ENCODE measurements around the gene EFL1. TPM values are rescaled to one million over a fixed set of nuclear protein-coding genes. Genes with fewer than 3 reads are reported as not detected.
"Not testable (repeated sequence)": the region's sequence is repeated elsewhere in the genome, so short reads cannot be mapped to it uniquely, and the experiment has no call there.

The EFL1 gene
- total and polyA plus RNA-seq, 2 donors (not counting 3 experiments of a cell fraction or from before 2014, with no cell fraction given): 6.6 to 21.9 TPM

DNA sequence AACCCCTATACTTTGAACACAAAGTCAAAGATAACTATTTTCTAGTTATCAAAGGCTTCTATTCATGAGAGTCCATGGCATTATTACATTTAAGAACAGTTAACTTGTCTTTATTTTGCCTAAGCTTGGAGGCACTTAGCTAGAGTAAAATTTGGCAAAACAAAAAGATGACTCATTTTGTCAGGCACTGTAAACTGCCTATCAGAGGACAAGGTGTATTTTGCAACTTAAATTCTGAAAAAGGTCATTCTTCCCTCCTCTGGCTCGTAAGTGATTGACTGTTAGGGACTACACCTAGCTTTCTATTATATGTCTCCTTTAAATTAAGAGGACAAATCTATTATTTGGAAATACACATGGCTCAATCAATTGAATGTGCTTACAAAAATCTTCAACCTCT lies 69.1 kb downstream of the EFL1 start:
- intact Hi-C loops (cut with micrococcal nuclease); DNase-seq (ENCODE audit: low read depth, low spot score); H3K9ac ChIP-seq (replicated peaks; ENCODE audit: extremely low read depth, insufficient read depth, low read length); H3K9me3 ChIP-seq (replicated peaks; ENCODE audit: control insufficient read depth, insufficient read depth, low read length); H3K27ac ChIP-seq (ENCODE audit: insufficient read depth, low read depth, low read length); H4K20me1 ChIP-seq (replicated peaks; ENCODE audit: control insufficient read depth, extremely low read depth, insufficient read depth, low read length); H3K4me1 ChIP-seq (ENCODE audit: control insufficient read depth, extremely low read depth, insufficient read depth, low read length); H3K4me2 ChIP-seq (ENCODE audit: insufficient read depth, low read length); H3K27me3 ChIP-seq (ENCODE audit: control insufficient read depth in 2 of 2, insufficient read depth in 2 of 2, low read length in 2 of 2); H3K9me1 ChIP-seq (replicated peaks; ENCODE audit: control insufficient read depth, extremely low read depth, insufficient read depth, low read length); H3K4me3 ChIP-seq (replicated peaks in 1 of 3; ENCODE audit: insufficient read depth in 1 of 3, low read depth in 1 of 3, low read length in 3 of 3); H3K36me3 ChIP-seq (ENCODE audit: control insufficient read depth in 2 of 2, extremely low read depth in 1 of 2, insufficient read depth in 2 of 2, low read length in 2 of 2); H2AFZ ChIP-seq (ENCODE audit: low read depth, low read length); dilution Hi-C loops (cut with MboI; ENCODE audit: extremely low pct_ligation_motif_present, low sequenced_read_pairs); POLR2A ChIA-PET; BruUV-seq (replicated peaks); H3K79me2 ChIP-seq (ENCODE audit: control insufficient read depth, insufficient read depth, low read length): not testable (repeated sequence)
- CTCF ChIA-PET: interaction anchor here (2.6 kb wide), 1 partner anchor 85 kb away, joined by 14 read pairs; no protein-coding TSS in a partner anchor
- peak; percentile 44 for FAIRE-seq

DNA sequence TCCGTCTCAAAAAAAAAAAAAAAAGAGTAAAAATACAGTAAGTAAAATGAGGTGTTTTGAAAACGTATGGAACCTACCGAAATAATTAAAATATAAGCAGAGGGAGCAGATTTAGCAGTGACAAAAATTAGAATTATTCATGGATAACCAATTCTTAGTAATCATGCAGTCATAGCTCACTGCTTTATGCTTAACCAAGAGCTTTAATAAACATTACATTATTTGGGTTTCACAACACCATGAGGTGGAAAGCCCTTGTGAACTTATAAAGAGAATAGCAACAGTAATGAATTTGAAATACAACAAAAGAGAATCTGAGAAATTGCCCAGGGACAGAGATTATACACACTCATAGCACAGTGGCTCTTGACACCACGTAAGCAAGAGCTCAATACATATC lies 70.1 kb downstream of the EFL1 start:
- H3K9me1 ChIP-seq (replicated peaks; ENCODE audit: control insufficient read depth, extremely low read depth, insufficient read depth, low read length); H3K4me2 ChIP-seq (ENCODE audit: insufficient read depth, low read length); intact Hi-C loops (cut with micrococcal nuclease); H3K27me3 ChIP-seq (ENCODE audit: control insufficient read depth in 2 of 2, insufficient read depth in 2 of 2, low read length in 2 of 2); H3K36me3 ChIP-seq (ENCODE audit: control insufficient read depth in 2 of 2, extremely low read depth in 1 of 2, insufficient read depth in 2 of 2, low read length in 2 of 2); H3K27ac ChIP-seq (ENCODE audit: insufficient read depth, low read depth, low read length); H3K9me3 ChIP-seq (replicated peaks; ENCODE audit: control insufficient read depth, insufficient read depth, low read length); H3K79me2 ChIP-seq (ENCODE audit: control insufficient read depth, insufficient read depth, low read length); DNase-seq (ENCODE audit: low read depth, low spot score); H4K20me1 ChIP-seq (replicated peaks; ENCODE audit: control insufficient read depth, extremely low read depth, insufficient read depth, low read length); POLR2A ChIA-PET; H3K9ac ChIP-seq (replicated peaks; ENCODE audit: extremely low read depth, insufficient read depth, low read length); H3K4me1 ChIP-seq (ENCODE audit: control insufficient read depth, extremely low read depth, insufficient read depth, low read length); dilution Hi-C loops (cut with MboI; ENCODE audit: extremely low pct_ligation_motif_present, low sequenced_read_pairs); H3K4me3 ChIP-seq (replicated peaks in 1 of 3; ENCODE audit: insufficient read depth in 1 of 3, low read depth in 1 of 3, low read length in 3 of 3); BruUV-seq (replicated peaks); H2AFZ ChIP-seq (ENCODE audit: low read depth, low read length); FAIRE-seq: not testable (repeated sequence)
- CTCF ChIA-PET: interaction anchor here (0.6 to 2.6 kb wide), 2 partner anchors 15 to 84 kb away, joined by 3 to 14 read pairs; no protein-coding TSS in a partner anchor

Data from endothelial cell of umbilical vein (primary cell).